ENCODE data around the gene ZNF593OS. TPM values are rescaled to one million over a fixed set of nuclear protein-coding genes. Genes with fewer than 3 reads are reported as not detected.

The ZNF593OS gene
- total RNA-seq, 1 donor from 2014 or later, result not detected

DNA sequence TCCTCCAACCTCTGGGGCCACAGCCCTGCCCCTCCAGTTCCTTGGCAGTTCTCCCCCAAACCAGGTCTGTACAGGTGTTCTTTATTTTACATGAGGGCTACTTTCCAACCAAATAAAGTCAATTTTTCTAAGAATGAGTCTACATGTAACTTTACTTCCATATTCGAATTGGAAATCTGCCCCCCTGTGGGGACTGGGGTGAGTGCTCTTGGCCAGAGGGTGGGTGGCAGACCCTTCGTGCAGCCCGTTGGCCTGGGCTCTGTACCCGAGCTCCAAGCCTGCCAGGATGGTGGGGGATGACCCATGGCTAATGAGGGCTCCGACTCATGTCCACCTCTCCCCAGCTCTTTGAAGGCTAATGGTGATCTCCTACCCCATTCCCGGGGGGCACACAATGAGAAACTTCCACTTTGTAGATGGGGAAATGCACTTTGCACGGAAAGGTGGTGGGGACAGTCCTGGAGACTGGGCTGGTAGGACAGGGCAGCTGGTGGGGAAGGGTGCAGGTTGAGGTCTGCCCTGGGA, 18.2 kb upstream of the ZNF593OS start:
- no peak for DNase-seq (ENCODE audit: low spot score in 2 of 2, unreplicated experiment in 2 of 2)
- H3K36me3 Mint-ChIP-seq, result peaks cover 10% of the 10 kb centered on the region
- H3K27me3 Mint-ChIP-seq (ENCODE audit: low read depth), result no peaks in the 10 kb centered on the region
- no peak overlapping the region for H3K4me3 Mint-ChIP-seq
- peaks cover 13% of the 10 kb centered on the region for H3K4me1 Mint-ChIP-seq
- peak overlapping the region; percentile 45 for H3K27ac Mint-ChIP-seq
- TF ChIP-seq, protein P1, sequence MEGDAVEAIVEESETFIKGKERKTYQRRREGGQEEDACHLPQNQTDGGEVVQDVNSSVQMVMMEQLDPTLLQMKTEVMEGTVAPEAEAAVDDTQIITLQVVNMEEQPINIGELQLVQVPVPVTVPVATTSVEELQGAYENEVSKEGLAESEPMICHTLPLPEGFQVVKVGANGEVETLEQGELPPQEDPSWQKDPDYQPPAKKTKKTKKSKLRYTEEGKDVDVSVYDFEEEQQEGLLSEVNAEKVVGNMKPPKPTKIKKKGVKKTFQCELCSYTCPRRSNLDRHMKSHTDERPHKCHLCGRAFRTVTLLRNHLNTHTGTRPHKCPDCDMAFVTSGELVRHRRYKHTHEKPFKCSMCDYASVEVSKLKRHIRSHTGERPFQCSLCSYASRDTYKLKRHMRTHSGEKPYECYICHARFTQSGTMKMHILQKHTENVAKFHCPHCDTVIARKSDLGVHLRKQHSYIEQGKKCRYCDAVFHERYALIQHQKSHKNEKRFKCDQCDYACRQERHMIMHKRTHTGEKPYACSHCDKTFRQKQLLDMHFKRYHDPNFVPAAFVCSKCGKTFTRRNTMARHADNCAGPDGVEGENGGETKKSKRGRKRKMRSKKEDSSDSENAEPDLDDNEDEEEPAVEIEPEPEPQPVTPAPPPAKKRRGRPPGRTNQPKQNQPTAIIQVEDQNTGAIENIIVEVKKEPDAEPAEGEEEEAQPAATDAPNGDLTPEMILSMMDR (IDR thresholded peaks at IDR 0.05; ENCODE audit: unreplicated experiment), result no peak
- H3K9me3 Mint-ChIP-seq, result no peaks in the 10 kb centered on the region

DNA sequence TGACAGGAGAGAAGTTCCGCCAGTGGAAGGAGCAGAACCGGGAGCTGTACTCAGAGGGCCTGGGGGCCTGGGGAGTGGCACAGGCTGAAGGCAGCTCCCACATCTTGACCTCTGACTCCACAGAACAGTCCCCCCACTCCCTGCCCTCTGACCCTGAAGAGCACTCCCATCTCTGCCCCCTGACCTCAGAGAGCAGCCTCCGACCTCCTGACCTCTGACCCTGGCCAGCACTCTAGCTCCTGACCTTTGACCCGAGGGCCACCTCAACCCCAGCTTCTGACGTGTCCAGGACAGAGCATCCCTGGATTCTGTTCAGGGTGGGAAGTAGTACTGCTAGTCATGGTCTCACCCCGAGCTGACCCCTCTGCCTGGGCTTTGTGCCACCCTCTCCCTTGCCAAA, 17.7 kb upstream of the ZNF593OS start:
- H3K27ac Mint-ChIP-seq, result peak overlapping the region; percentile 45
- peaks cover 13% of the 10 kb centered on the region for H3K4me1 Mint-ChIP-seq
- TF ChIP-seq, protein P1 (IDR thresholded peaks at IDR 0.05; ENCODE audit: unreplicated experiment), result no peak

DNA sequence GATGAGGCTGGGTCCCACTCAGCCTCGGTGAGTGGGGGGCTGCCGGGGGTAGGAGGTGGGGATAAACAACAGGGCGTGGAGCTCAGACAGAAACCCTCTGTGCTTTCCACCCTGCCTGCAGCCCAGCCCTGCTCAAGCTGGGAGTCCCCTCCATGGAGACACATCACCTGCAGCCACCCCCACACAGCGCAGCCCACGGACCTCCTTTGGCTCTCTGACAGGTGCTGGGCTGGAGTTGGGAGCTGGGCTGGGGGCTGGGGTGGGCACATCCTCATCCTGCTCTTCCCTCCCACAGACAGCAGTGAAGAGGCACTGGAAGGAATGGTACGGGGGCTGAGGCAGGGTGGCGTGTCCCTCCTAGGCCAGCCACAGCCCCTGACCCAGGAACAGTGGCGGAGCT, 16.8 kb upstream of the ZNF593OS start:
- no peak overlapping the region for H3K4me3 Mint-ChIP-seq
- TF ChIP-seq, protein P1 (IDR thresholded peaks at IDR 0.05; ENCODE audit: unreplicated experiment), result no peak
- H3K36me3 Mint-ChIP-seq, result peaks cover 10% of the 10 kb centered on the region
- H3K27me3 Mint-ChIP-seq (ENCODE audit: low read depth), result no peaks in the 10 kb centered on the region
- DNase-seq (ENCODE audit: low spot score in 2 of 2, unreplicated experiment in 2 of 2), result no peak
- no peaks in the 10 kb centered on the region for H3K9me3 Mint-ChIP-seq
- H3K4me1 Mint-ChIP-seq, result peaks cover 13% of the 10 kb centered on the region
- H3K27ac Mint-ChIP-seq, result no peak overlapping the region

More for the DNA sequence above, 17.7 kb upstream of the ZNF593OS start:
- Mint-ChIP-seq H3K9me3 (no peaks in the 10 kb centered on the region), H3K27me3 (ENCODE audit: low read depth) (no peaks in the 10 kb centered on the region), H3K4me3 (no peak overlapping the region), H3K36me3 (peaks cover 10% of the 10 kb centered on the region)
- no peak for DNase-seq (ENCODE audit: low spot score in 2 of 2, unreplicated experiment in 2 of 2)

DNA sequence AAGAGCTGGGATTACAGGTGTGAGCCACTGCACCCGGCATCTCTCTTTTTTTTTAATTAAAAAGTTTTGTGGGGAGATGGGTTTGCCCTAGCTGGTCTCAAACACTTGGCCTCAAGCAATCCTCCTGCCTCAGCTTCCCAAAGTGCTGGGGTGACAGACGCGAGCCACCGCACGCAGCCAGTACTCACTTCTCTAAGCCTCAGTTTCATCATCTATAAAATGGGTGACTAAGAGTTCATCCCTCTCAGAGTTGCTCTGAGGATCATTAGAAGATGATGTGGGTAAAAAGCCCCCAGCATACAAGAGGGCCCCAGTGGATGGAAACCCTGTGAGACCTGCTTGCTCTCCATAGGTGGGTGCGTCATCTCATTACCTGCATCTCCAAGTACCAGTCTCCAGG, 16.2 kb upstream of the ZNF593OS start:
- TF ChIP-seq, protein P1 (IDR thresholded peaks at IDR 0.05; ENCODE audit: unreplicated experiment), result no peak
- Mint-ChIP-seq H3K27ac (no peak overlapping the region), H3K27me3 (ENCODE audit: low read depth) (no peaks in the 10 kb centered on the region), H3K9me3 (no peaks in the 10 kb centered on the region), H3K4me1 (peaks cover 13% of the 10 kb centered on the region), H3K4me3 (no peak overlapping the region), H3K36me3 (peaks cover 10% of the 10 kb centered on the region)
- no peak for DNase-seq (ENCODE audit: low spot score in 2 of 2, unreplicated experiment in 2 of 2)

DNA sequence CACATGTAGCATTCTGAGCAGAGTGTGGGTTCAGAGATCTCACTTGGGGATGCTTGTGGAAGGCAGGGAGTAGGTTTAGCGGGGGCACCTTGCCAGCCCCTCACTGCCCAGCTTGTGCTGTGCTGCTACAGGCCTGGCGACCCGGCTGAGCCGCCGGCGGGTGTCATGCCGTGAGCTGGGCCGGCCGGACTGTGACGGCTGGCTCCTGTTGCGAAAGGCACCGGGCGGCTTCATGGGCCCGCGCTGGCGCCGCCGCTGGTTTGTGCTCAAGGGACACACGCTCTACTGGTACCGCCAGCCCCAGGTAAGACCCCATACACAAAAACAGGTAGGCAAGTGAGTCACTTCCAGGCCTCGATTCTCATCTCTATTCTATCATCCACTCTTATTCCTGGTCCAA, 13.3 kb upstream of the ZNF593OS start:
- no peak overlapping the region for H3K4me3 Mint-ChIP-seq
- peaks cover 21% of the 10 kb centered on the region for H3K36me3 Mint-ChIP-seq

More for the DNA sequence above, 13.3 kb upstream of the ZNF593OS start:
- no peak for DNase-seq (ENCODE audit: low spot score in 2 of 2, unreplicated experiment in 2 of 2)
- Mint-ChIP-seq H3K4me1 (peaks cover 2% of the 10 kb centered on the region), H3K27me3 (ENCODE audit: low read depth) (no peaks in the 10 kb centered on the region), H3K9me3 (no peaks in the 10 kb centered on the region), H3K27ac (no peak overlapping the region)
- TF ChIP-seq, protein P1 (IDR thresholded peaks at IDR 0.05; ENCODE audit: unreplicated experiment), result no peak

All from mesothelial cell of epicardium (in vitro differentiated cells).